Loucy (cell line): Measurements from ENCODE around the gene TAF1D.

Source experiments
- H2AFZ ChIP-seq: fragments of 200-600 bp; sonication (generic); 2 replicates; pipeline ENCODE4 v1.6.0; 2016; ENCODE audit warnings: antibody characterized with exemption, mild to moderate bottlenecking, low read length, moderate library complexity
- H3F3A ChIP-seq: fragments of 200-600 bp; 2 replicates; pipeline ENCODE4 v1.6.0; 2016; ENCODE audit warnings: antibody characterized with exemption, low read depth, mild to moderate bottlenecking
- H3K27me3 ChIP-seq: fragments of 200-600 bp; sonication (generic); 2 replicates; pipeline ENCODE4 v1.6.1; 2014; ENCODE audit warnings: low read length, mild to moderate bottlenecking; ENCODE audit not compliant: insufficient read depth, poor library complexity, severe bottlenecking
- H3K36me3 ChIP-seq: fragments of 200-600 bp; sonication (generic); 2 replicates; pipeline ENCODE4 v1.6.1; 2016; ENCODE audit warnings: low read length; ENCODE audit not compliant: insufficient read depth
- H3K4me1 ChIP-seq: fragments of 200-600 bp; sonication (generic); 2 replicates; pipeline ENCODE4 v1.5.1; 2014; ENCODE audit warnings: low read length, mild to moderate bottlenecking; ENCODE audit not compliant: insufficient read depth, poor library complexity, severe bottlenecking
- H3K4me2 ChIP-seq: fragments of 200-600 bp; sonication (generic); 2 replicates; pipeline ENCODE4 v1.6.0; 2014; ENCODE audit warnings: antibody characterized with exemption, low read length, low read depth, mild to moderate bottlenecking; ENCODE audit not compliant: poor library complexity, severe bottlenecking
- H3K4me3 ChIP-seq: fragments of 200-600 bp; sonication (generic); 2 replicates; pipeline ENCODE4 v1.5.1; 2014; ENCODE audit warnings: low read length, mild to moderate bottlenecking, mixed read lengths; ENCODE audit not compliant: poor library complexity, severe bottlenecking
- H3K79me2 ChIP-seq: fragments of 200-600 bp; sonication (generic); 2 replicates; pipeline ENCODE4 v1.6.1; 2014; ENCODE audit warnings: low read length; ENCODE audit not compliant: insufficient read depth
- H3K9ac ChIP-seq: fragments of 200-600 bp; sonication (generic); 2 replicates; pipeline ENCODE4 v1.6.0; 2014; ENCODE audit warnings: mild to moderate bottlenecking, low read depth, low read length, moderate library complexity; ENCODE audit not compliant: poor library complexity, severe bottlenecking
- H3K9me2 ChIP-seq: fragments of 200-600 bp; sonication (generic); replicated peaks from 2 replicates; pipeline ENCODE4 v1.6.1; 2016; ENCODE audit warnings: low read depth, low read length, mixed read lengths
- H3K9me3 ChIP-seq: fragments of 200-600 bp; sonication (generic); 2 replicates; pipeline ENCODE4 v1.6.1; 2014; ENCODE audit warnings: mild to moderate bottlenecking, antibody characterized with exemption, low read length, low read depth; ENCODE audit not compliant: insufficient read depth
- H4K20me1 ChIP-seq: fragments of 200-600 bp; sonication (generic); 2 replicates; pipeline ENCODE4 v1.6.0; 2014; ENCODE audit warnings: antibody characterized with exemption, low read length, mild to moderate bottlenecking; ENCODE audit not compliant: insufficient read depth, poor library complexity, severe bottlenecking
- CTCF ChIP-seq: fragments of 200-600 bp; sonication (generic); conservative IDR thresholded peaks from 2 replicates; pipeline ENCODE4 v1.5.1; 2014; ENCODE audit warnings: mild to moderate bottlenecking, antibody characterized with exemption, low read length
- EZH2phosphoT487 ChIP-seq: fragments of 200-600 bp; IDR thresholded peaks from 2 replicates; pipeline ENCODE4 v1.6.1; 2018; ENCODE audit warnings: antibody characterized with exemption, mild to moderate bottlenecking, moderate library complexity, borderline replicate concordance

TAF1D gene

GRCh38 chr11:93756748-93757147 is 15.5 kb upstream of the TAF1D start:
- no peak for TF ChIP-seq CTCF
- TF ChIP-seq EZH2phosphoT487, result no peak
- Histone ChIP-seq H3K79me2 (no peaks in the 10 kb centered on the region), H3K9me2 (no peaks in the 10 kb centered on the region)

GRCh38 chr11:93753241-93753640 is 11.9 kb upstream of the TAF1D start:
- no peak overlapping the region for H3K4me3 ChIP-seq
- H3K36me3 ChIP-seq, result no peaks in the 10 kb centered on the region
- no peaks in the 10 kb centered on the region for H3K27me3 ChIP-seq
- no peak overlapping the region for H3K9ac ChIP-seq
- H3K79me2 ChIP-seq, result no peaks in the 10 kb centered on the region
- H4K20me1 ChIP-seq, result no peaks in the 10 kb centered on the region
- no peaks in the 10 kb centered on the region for H3K9me2 ChIP-seq
- H3F3A ChIP-seq, result no peaks in the 10 kb centered on the region
- H3K4me2 ChIP-seq, result no peak overlapping the region
- TF ChIP-seq CTCF (no peak), EZH2phosphoT487 (no peak)
- H3K9me3 ChIP-seq, result no peaks in the 10 kb centered on the region
- H3K4me1 ChIP-seq, result no peaks in the 10 kb centered on the region
- H2AFZ ChIP-seq, result no peak overlapping the region

More at GRCh38 chr11:93756748-93757147, 15.5 kb upstream of the TAF1D start:
- Histone ChIP-seq H3K4me2 (no peak overlapping the region), H2AFZ (no peak overlapping the region), H3F3A (no peaks in the 10 kb centered on the region), H3K4me3 (no peak overlapping the region), H3K36me3 (no peaks in the 10 kb centered on the region), H3K27me3 (no peaks in the 10 kb centered on the region), H3K9me3 (no peaks in the 10 kb centered on the region), H3K4me1 (no peaks in the 10 kb centered on the region), H4K20me1 (no peaks in the 10 kb centered on the region), H3K9ac (no peak overlapping the region)

DNA sequence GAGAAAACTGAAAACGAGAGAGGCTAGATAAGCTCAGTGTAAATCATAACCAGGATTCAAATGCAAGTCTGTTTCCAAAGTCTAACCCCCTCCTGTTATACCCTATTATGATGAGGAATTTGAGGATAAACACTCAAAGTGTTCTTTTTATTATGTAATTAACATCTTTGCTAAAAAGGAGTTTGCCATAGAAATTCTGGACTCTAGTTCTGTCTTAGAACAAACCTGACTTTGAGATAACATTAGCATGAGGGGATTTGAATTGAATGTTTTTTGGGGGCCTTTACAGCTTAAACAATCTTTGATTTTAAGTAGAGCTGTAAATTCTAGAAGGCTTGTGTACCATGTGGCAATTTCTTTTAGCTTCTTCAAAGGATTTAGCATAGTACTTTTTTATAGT is 9.7 kb upstream of the TAF1D start:
- H3K9ac ChIP-seq, result no peak overlapping the region
- no peak overlapping the region for H3K4me3 ChIP-seq
- H3F3A ChIP-seq, result no peaks in the 10 kb centered on the region
- no peaks in the 10 kb centered on the region for H3K9me3 ChIP-seq
- H3K4me2 ChIP-seq, result no peak overlapping the region
- H3K79me2 ChIP-seq, result no peaks in the 10 kb centered on the region
- peaks cover 3% of the 10 kb centered on the region for H4K20me1 ChIP-seq
- H3K27me3 ChIP-seq, result no peaks in the 10 kb centered on the region
- H2AFZ ChIP-seq, result no peak overlapping the region
- TF ChIP-seq EZH2phosphoT487, result no peak
- TF ChIP-seq CTCF, result no peak
- H3K4me1 ChIP-seq, result no peaks in the 10 kb centered on the region
- no peaks in the 10 kb centered on the region for H3K36me3 ChIP-seq
- no peaks in the 10 kb centered on the region for H3K9me2 ChIP-seq
